Fibroblast of skin of back (primary cell): ENCODE measurements around the gene WDR82.
A peak's percentile ranks its signal among the peaks of the same experiment; 100 is the strongest.

Experiments
- DNase-seq: peaks from one replicate; pipeline ENCODE4 v3.0.0-alpha.2; 2013

The WDR82 gene

DNA sequence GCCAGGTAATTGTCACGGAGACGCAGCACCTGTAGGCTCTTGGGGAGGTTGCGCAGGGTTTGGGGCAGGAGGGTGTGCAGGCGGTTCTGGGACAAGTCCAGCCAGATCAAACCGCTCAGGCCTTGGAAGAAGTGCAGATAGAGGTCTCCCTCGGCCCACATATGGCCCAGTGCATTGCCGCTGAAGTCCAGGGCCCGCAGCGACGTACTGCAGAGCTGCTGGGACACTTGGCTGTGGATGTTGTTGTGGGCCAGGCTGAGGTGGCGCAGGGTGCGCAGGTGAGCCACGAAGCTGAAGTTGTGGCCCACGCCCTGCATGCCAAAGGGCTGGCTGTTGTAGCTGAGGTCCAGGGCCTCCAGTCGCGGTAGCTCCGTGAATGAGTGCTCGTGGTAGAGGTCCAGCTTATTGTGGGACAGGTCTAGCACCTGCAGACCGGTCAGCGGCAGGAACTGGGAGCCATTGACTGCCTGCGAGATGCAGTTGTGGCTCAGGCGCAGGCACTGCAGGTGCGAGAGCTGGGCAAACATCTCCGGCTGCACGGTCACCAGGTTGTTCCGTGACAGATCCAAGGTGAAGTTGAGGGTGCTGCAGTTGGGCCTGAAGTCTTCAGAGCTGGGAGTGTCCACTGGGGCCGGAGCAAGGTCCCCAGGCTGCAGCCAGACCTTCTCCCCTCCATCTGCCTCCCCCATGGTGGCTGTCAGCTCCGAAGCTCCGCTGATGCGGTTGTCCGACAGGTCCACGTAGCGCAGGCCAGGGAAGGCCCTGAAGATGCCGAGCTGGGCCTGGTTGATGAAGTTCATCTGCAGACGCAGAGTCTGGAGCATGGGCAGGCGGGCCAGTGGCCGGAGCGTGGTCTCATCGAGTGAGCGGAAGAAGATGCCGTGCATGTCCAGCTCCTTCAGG lies 55.9 kb downstream of the WDR82 start:
- DNase-seq, result no peak

GRCh38 chr3:52221563-52222318 lies 56.7 kb downstream of the WDR82 start:
- DNase-seq, result no peak

- no peak for DNase-seq
Observed at GRCh38 chr3:52221141-52221562, 57.3 kb downstream of the WDR82 start.

DNA sequence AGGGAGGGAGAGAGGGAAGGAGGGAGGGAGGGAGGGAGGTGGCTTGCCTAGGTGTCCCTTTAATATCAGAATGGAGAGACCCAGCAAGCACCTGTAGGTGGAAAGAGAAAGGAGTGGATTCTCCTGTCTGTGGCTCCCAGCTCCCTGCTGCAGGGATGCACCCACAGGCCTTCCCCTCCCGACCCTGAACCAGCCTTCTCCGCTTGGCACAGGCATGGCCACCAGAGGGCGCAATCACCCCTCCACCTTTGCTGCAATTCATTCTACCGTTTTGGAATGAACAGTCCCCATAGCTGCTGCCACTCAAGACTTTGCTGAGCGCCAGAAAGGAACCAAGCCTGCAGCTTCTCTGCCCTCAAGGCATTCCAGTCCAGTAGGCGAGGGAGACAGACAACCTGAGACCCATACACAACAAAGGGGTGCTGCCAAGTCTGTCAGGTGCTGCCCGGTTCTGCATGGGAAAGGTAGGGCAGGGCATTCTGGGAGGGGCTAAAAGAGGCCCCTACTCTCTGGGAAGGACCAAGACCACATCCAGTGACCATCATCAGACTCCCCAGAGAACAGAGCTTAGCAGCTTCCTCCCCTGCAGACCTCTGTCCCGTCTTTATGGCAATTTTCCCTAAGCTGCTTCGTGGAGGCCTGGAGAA lies 57.9 kb downstream of the WDR82 start:
- DNase-seq, result peak; percentile 67

- no peak for DNase-seq
Observed at GRCh38 chr3:52218937-52219650, 59.4 kb downstream of the WDR82 start.

GRCh38 chr3:52218454-52218853 lies 60.0 kb downstream of the WDR82 start:
- DNase-seq, result no peak

- DNase-seq, result no peak
Observed at GRCh38 chr3:52218026-52218425, 60.4 kb downstream of the WDR82 start.

GRCh38 chr3:52217409-52217805 lies 61.0 kb downstream of the WDR82 start:
- DNase-seq, result no peak

DNA sequence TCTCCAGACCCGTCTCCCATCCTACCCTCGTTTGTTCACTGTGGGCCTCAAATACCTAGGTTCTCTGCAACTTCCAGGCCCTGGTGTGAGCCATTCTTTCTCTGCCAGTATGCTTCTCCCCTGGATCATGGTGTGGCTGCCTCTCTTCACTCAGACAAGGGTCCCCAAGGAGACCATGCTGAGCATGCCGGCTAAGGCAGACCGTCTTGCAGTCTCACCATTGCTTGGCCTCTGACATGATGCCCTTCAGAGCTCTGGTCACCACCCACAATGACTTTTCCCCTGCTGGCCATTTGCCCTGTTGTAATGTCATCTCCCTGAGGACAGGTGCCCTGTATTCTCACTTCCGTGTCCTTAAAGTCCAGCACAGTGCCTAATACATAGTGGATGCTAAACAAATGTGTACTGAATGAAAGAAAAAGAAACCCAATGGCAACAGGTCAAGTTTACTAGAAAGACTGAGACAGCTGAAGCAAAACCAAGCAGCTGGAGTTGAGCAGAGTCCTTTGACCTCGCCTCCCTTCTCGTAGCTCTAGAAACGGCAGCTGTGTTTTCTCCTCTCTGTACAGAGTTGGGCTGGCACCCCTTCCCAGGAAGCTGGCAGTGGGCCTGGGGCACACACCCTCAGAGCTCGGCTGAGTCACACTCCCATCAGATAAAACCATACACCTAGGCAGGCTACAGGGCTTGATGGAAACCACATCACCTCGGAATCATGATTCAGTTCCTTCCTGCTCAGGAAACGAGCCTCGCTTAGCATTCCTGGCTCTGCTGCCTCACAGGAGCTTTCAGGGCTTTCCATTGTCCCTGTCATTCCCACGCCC lies 61.7 kb downstream of the WDR82 start:
- peak; percentile 31 for DNase-seq

DNA sequence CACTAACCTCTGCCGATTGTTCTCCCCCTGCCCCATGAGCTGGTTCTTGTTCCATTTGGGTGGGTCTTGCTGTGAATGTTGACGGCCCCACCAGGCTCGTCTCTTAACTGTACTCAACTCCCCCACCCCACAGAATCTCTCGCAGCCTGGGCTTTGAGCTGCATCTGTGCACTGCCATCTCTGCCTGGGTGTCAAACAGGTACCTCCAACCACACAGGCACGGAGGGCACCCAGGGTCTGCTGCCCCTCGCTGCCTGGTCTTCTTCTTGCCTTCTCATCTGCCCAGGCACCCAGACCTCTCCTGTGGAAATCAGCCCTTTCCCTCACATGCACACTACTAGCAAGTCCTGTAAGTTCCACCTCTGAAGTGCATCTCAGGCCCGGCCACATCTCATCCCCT lies 63.1 kb downstream of the WDR82 start:
- no peak for DNase-seq

- no peak for DNase-seq
Observed at GRCh38 chr3:52213901-52214300, 64.5 kb downstream of the WDR82 start.

DNA sequence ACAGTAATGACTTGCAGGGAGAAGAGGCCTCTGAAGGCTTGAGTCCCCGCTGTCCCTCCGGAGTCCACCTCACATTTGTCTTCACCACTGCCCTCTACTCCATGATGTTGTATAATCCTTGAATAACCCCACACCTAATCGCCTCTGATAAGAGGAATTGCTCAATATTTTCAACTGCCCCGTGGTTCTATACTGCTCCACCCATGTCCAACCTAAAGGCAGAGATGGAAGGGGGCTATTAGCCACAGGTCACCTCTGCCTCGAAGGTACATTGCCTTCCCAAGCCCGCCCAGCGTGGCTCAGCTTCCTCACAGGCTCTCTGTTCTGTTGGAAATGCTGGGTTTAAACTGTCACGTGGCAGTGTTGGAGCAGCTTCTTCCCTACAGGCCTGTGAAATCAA lies 65.4 kb downstream of the WDR82 start:
- no peak for DNase-seq

- no peak for DNase-seq
Observed at GRCh38 chr3:52211268-52211891, 67.1 kb downstream of the WDR82 start.

DNA sequence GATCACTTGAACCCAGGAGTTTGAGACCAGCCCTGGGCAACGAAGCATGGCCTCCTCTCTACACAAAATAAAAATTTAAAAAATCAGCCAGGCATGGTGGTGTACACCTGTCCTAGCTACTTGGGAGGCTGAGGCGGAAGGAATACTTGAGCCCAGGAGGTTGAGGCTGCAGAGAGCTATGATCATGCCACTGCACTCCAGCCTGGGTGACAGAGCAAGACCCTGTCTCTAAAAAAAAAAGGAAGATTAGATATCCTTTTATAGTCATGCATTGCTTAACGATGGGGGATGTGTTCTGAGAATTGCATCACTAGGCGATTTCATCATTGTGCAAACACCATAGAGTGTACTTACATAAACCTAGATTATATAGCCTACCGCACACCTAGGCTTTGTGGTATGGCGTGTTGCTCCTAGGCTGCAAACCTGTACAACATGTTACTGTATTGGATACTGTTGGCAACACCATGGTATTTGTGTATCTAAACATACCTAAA lies 67.9 kb downstream of the WDR82 start:
- no peak for DNase-seq

DNA sequence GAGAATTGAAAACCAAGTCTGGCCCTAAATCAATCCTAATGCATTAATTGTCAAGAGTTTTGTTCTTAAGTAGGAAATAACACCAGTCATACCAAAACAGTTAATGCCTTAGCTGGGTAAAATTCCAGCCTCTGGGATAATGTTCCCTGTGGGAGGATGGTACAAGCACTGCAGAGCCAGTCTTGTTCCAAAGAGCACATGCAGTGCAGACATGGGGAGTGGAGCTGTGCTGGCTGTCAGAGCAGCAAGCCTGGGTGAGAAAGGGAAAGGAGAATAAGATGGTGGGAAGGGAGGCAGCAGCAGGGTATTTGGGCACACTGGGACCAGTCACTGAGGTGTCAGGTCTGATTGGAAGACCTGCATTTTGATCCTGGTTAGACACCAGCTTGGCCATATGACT lies 68.4 kb downstream of the WDR82 start:
- no peak for DNase-seq

DNA sequence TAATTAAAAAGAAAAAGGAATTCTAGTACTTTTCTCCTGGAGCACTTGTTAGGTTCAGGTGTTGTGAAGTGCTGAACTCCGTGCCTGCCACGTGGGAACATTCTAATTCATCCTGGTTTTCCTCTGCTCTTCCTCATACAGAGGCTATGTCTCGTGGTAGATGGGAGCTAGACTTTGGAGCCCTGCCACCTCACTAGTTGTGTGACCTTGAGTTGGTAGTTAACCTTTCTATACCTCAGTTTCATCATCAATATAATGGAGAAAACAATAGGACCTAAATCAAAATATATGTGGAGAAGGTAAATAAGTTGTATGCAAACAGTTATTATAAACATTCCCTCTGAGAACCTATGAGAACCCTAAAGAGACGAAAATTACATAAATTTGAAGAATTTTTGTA lies 69.9 kb downstream of the WDR82 start:
- no peak for DNase-seq

DNA sequence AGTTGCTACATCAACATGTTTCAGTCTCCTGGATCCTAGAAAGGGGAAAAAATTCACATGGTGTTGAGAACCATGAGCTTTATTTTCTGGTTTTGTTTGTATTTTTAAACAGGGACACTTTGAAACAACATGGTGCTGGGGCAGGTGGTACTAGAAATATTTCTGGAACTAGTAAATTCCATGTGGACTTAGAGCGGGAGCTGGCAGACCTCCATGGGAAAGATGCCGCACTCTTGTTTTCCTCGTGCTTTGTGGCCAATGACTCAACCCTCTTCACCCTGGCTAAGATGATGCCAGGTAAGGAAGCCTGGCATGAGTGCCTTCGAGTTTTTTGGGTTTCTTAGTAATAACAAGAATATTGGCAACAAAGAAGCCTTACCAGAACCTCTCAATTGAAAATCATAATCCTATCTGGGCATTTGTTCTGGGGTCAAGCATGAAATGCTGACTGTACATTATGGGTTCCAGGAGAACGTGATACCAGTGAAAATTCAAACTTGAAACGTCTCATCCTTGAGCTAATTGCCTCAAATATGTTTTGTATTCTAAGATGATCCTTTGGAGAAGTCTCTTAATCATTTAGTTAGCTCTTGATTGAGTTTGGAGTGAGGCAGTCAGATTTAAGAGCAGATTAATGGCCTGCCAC lies 72.6 kb downstream of the WDR82 start:
- no peak for DNase-seq
